ENCODE measurements around the gene TMEM243. TPM values are rescaled to one million over a fixed set of nuclear protein-coding genes. Genes with fewer than 3 reads are reported as not detected.

The TMEM243 gene
- total RNA-seq, 1 experiment from 2014 or later: 24.6 TPM

DNA sequence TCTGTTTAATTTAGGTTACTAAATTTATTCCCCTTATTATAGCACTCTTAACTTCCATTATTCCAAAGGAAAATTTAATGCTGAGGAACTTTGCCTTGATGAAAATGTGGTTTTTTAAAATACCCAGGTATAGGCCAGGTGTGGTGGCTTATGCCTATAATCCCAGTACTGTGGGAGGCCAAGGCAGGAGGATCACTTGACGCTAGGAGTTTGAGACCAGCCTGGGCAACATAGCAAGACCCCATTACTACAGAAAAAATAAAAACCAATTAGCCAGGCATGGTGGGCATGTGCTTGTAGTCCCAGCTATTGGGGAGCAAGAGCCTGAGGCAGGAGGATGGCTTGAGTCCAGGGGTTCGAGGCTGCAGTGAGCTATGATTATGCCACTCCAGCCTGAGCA is 32.4 kb downstream of the TMEM243 start:
- Histone ChIP-seq H3K27me3 (ENCODE audit: insufficient read depth, low read depth) (no peaks in the 10 kb centered on the region), H3K4me2 (no peak overlapping the region), H3K36me3 (ENCODE audit: low read depth) (peaks cover 32% of the 10 kb centered on the region), H3K27ac (no peak overlapping the region), H4K20me1 (ENCODE audit: insufficient read depth) (no peaks in the 10 kb centered on the region), H3K9me3 (ENCODE audit: insufficient read depth, low read depth) (no peaks in the 10 kb centered on the region), H3K79me2 (ENCODE audit: low read depth) (no peaks in the 10 kb centered on the region), H3F3A (ENCODE audit: insufficient read depth, low read depth) (no peaks in the 10 kb centered on the region), H3K9me2 (ENCODE audit: insufficient read depth) (no peaks in the 10 kb centered on the region), H3K4me3 (no peak overlapping the region), H2AFZ (no peak overlapping the region), H3K4me1 (replicated peaks; ENCODE audit: insufficient read depth) (no peaks in the 10 kb centered on the region)
- intact Hi-C loops (cut with micrococcal nuclease; ENCODE audit: unreplicated experiment): no loop called here
- no peak for TF ChIP-seq EZH2 (IDR thresholded peaks at IDR 0.05; ENCODE audit: low read depth)
- TF ChIP-seq, protein P1, sequence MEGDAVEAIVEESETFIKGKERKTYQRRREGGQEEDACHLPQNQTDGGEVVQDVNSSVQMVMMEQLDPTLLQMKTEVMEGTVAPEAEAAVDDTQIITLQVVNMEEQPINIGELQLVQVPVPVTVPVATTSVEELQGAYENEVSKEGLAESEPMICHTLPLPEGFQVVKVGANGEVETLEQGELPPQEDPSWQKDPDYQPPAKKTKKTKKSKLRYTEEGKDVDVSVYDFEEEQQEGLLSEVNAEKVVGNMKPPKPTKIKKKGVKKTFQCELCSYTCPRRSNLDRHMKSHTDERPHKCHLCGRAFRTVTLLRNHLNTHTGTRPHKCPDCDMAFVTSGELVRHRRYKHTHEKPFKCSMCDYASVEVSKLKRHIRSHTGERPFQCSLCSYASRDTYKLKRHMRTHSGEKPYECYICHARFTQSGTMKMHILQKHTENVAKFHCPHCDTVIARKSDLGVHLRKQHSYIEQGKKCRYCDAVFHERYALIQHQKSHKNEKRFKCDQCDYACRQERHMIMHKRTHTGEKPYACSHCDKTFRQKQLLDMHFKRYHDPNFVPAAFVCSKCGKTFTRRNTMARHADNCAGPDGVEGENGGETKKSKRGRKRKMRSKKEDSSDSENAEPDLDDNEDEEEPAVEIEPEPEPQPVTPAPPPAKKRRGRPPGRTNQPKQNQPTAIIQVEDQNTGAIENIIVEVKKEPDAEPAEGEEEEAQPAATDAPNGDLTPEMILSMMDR (conservative IDR thresholded peaks at IDR 0.05): no peak
- BruUV-seq (replicated peaks): no TSS peak
- POLR2A ChIA-PET (ENCODE audit: unreplicated experiment): no interaction called here
- CTCF ChIA-PET: no interaction called here
- DNase-seq: no peak

DNA sequence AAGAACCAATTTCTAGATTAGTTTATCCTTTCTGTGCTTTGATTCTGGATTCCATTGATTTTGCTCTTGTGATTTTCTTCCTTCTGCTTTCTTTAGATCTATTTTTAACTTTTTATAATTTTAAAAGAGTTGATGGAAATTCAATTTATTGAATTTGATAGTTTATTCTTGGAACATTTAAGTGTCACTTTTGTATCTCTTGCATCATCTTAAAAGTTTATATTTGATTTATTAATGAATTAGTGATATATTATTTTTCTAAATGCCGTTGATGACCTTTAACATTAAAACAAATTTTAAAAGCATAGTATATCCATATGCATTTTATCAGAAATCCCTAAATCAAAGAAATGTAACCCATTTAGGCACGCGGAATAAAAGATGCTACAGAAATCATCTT is 40.4 kb downstream of the TMEM243 start:
- intact Hi-C loops (cut with micrococcal nuclease; ENCODE audit: unreplicated experiment): no loop called here
- DNase-seq: no peak
- H4K20me1 ChIP-seq (ENCODE audit: insufficient read depth): 0 out of 2 replicates have a peak, but pooled peaks cover 8% of the 10 kb centered on the region
- TF ChIP-seq, protein P1 (conservative IDR thresholded peaks at IDR 0.05): no peak
- TF ChIP-seq EZH2 (IDR thresholded peaks at IDR 0.05; ENCODE audit: low read depth): no peak
- no peaks in the 10 kb centered on the region for H3F3A ChIP-seq (ENCODE audit: insufficient read depth, low read depth)
- no peak overlapping the region for H3K4me3 ChIP-seq
- CTCF ChIA-PET: no interaction called here
- no TSS peak for BruUV-seq (replicated peaks)
- H3K36me3 ChIP-seq (ENCODE audit: low read depth): peaks cover 20% of the 10 kb centered on the region
- H3K4me1 ChIP-seq (replicated peaks; ENCODE audit: insufficient read depth): no peaks in the 10 kb centered on the region
- H3K9me2 ChIP-seq (ENCODE audit: insufficient read depth): no peaks in the 10 kb centered on the region
- H3K79me2 ChIP-seq (ENCODE audit: low read depth): no peaks in the 10 kb centered on the region
- no peak overlapping the region for H3K27ac ChIP-seq
- H2AFZ ChIP-seq: no peak overlapping the region
- H3K4me2 ChIP-seq: no peak overlapping the region
- no peaks in the 10 kb centered on the region for H3K9me3 ChIP-seq (ENCODE audit: insufficient read depth, low read depth)
- H3K27me3 ChIP-seq (ENCODE audit: insufficient read depth, low read depth): no peaks in the 10 kb centered on the region
- POLR2A ChIA-PET (ENCODE audit: unreplicated experiment): no interaction called here

DNA sequence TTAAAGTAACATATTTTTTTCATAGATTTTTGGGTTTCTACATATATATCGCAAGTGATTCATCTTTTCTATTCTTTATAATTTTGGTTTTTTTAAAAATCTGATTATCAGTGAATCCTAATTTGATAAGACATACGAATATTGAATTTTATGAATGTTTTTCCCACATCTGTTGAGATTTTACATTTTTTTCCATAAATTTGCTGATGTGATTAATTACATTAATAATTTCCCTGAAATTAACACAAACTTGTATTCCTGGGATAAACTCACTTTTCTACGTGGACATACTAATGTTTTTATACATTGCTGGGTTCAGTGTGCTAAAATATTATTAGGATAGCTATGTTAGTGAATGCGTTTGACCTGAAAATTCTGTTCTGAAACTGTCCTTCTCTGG is 41.2 kb downstream of the TMEM243 start:
- Histone ChIP-seq H3K9me2 (ENCODE audit: insufficient read depth) (no peaks in the 10 kb centered on the region), H3F3A (ENCODE audit: insufficient read depth, low read depth) (no peaks in the 10 kb centered on the region), H3K36me3 (ENCODE audit: low read depth) (peaks cover 20% of the 10 kb centered on the region), H3K79me2 (ENCODE audit: low read depth) (no peaks in the 10 kb centered on the region), H3K27me3 (ENCODE audit: insufficient read depth, low read depth) (no peaks in the 10 kb centered on the region), H4K20me1 (ENCODE audit: insufficient read depth) (0 out of 2 replicates have a peak, but pooled peaks cover 8% of the 10 kb centered on the region), H3K4me3 (no peak overlapping the region), H3K27ac (no peak overlapping the region), H3K4me2 (no peak overlapping the region), H3K9me3 (ENCODE audit: insufficient read depth, low read depth) (no peaks in the 10 kb centered on the region), H3K4me1 (replicated peaks; ENCODE audit: insufficient read depth) (no peaks in the 10 kb centered on the region), H2AFZ (no peak overlapping the region)
- ChIA-PET CTCF (no interaction called here), POLR2A (ENCODE audit: unreplicated experiment) (no interaction called here)
- intact Hi-C loops (cut with micrococcal nuclease; ENCODE audit: unreplicated experiment): no loop called here
- no peak for TF ChIP-seq EZH2 (IDR thresholded peaks at IDR 0.05; ENCODE audit: low read depth)
- TF ChIP-seq, protein P1 (conservative IDR thresholded peaks at IDR 0.05): no peak
- BruUV-seq (replicated peaks): no TSS peak
- DNase-seq: no peak
